Effector CD4-positive, alpha-beta T cell (primary cell): Measurements from ENCODE around the gene ASAH2B.

Experiments used
- DNase-seq: peaks from one replicate; pipeline ENCODE4 v3.0.0-alpha.2; 2020

Gene ASAH2B

DNA sequence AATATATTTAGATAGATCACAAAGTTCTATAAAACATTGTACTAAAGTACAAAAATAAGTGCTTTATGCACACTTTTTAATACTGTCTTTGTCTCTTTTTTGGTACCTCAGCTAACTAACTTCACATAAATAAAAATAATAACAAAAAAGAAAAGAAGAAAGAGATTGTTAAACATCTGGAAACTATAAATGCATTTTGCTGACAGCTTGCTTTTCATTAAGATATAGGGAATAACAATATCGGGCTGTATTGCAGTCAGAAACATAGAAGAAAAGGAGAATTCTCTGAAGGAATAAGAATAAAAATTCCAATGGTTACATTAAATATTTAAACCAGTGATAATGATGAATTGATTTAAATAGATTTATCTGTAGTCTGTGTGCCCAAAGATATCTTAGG, 59.9 kb downstream of the ASAH2B start:
- DNase-seq, result no peak

DNA sequence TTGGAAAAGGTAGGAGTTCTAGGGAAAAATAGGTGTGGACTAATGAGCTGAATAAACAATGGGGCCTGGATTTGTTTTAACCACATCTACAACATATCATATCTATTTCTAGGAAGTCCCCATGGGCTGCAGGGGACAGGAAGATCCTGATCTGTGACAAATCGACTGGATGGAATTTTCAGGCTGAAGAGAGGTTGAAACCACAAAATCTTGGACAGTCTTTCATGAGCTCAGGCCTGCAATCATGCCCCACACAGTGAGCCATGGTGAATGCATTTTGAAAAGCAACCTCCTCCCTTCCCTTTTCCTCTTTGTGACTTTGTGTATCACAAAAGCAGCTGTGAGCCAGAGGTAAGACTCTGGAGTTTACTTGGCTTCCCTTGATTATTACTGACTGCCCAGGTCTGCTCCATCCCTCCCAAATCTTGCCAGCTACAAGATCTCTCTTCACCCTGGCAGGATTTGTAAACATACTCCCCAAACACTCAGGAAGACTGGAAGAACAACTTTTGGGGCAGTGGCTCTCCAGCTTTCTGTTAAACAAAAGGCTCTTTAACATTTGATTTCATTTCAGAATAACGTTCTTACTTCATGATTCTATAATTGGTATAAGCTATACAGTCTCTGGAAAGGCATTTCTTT, 66.4 kb downstream of the ASAH2B start:
- DNase-seq, result no peak

DNA sequence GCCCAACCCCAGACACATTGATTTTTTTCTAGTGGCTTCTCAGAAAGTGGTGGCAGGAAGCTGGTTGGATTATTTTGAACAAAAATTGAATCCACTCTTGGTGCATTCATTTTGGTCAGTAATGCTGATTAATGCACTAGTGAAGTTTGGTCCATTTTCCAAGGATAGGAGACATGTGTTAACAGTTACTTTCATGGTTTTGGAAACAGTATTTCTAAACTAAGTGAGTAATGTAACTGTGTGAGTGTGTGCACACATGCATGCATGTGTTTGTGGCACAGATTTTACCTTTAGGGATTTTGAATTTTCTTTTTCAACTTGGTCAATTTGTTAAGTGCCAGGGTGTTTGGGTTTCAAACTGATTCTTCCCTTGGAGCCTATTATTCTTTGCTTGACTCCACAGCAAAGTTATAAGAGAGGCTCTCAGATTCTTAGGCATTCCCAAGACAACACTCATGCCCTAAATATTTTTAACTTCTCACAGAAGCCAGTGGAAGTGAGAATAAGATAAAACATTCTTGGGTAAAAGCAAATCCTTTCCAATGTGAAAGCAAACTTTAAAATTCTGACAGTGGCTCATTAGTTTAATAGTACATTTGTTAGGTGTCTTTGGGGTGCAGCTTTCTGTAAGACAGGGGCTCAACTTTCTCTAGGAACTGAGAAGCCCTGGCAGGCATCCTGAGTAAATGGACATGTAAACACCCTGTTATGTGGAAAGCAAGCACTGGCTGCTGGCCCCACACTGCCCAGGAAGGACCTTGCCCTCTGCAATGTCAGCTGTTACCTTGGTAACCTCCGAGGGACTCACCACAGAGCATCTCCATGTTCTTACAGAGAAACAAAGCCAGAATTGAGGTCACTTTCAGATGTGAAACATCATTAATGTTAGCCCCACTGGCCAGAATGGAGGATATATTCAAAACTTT, 68.4 kb downstream of the ASAH2B start:
- DNase-seq, result no peak
